Psoas muscle (tissue), 8 donors: ENCODE results near the gene ITPA. TPM values are rescaled to one million over a fixed set of nuclear protein-coding genes. Genes with fewer than 3 reads are reported as not detected.

Experiments used
- ATAC-seq, 4 donors: fragments of 200-7000 bp; cut with Tn5 transposase; one replicate each; pipeline ENCODE4 v1.9.1; 2020; ENCODE audit warnings: moderate library complexity in 3 of 4, mild to moderate bottlenecking in 2 of 4
- DNase-seq, 2 donors: peaks; one replicate each; pipeline ENCODE4 v3.0.0-alpha.2; 2020
- H3K27ac ChIP-seq: fragments of 200-600 bp; one replicate; pipeline ENCODE4 v1.8.0; 2022
- H3K27me3 ChIP-seq, 3 donors: fragments of 200-600 bp in 1 of 3; one replicate each; pipeline versions ENCODE4 v1.6.1 to v1.8.0; 2013 to 2022; ENCODE audit warnings: low read length in 2 of 3, mild to moderate bottlenecking in 2 of 3, moderate library complexity in 1 of 3; ENCODE audit not compliant: insufficient read depth in 3 of 3
- H3K36me3 ChIP-seq, 2 donors: fragments of 200-600 bp in 1 of 2; one replicate each; pipeline versions ENCODE4 v1.6.1 to v1.8.0; 2013 to 2022; ENCODE audit warnings: low read depth in 1 of 2, mild to moderate bottlenecking in 1 of 2, moderate library complexity in 1 of 2; ENCODE audit not compliant: insufficient read depth in 1 of 2
- H3K4me1 ChIP-seq: fragments of 200-600 bp; one replicate; pipeline ENCODE4 v1.8.0; 2022
- H3K4me3 ChIP-seq: fragments of 200-600 bp; one replicate; pipeline ENCODE4 v1.8.0; 2022; ENCODE audit warnings: mild to moderate bottlenecking
- H3K9me3 ChIP-seq: fragments of 200-600 bp; one replicate; pipeline ENCODE4 v1.8.0; 2022
- WGBS, 3 donors: extraction: QIAGEN DNeasy Blood & Tissue Kit; methylation state at CpG; one replicate each; pipeline versions ENCODE4 v1.1.6 to v1.1.7; 2013; 5-methylcytosine and 5-hydroxymethylcytosine counted together
- intact Hi-C, 2 donors: fragments of 100-400 bp; cut with DNase I; formaldehyde crosslinking; loops; one replicate each; pipeline versions ENCODE4 v1.11.0 to v1.14.2; 2022
- polyA plus RNA-seq, 3 donors: library from polyadenylated mRNA; stranded (reverse); fragments of 200-250 nt; gene quantifications; one replicate each; pipeline ENCODE4 v1.2.3, GENCODE V29; 2013
- total RNA-seq, 4 donors: library from RNA; stranded (reverse); fragmentation: NEBNext Ultra II Directional in 2 of 4; extraction: Animal tissue kit (Norgen Biotek cat#: 25700) in 2 of 4; gene quantifications; one replicate each; pipeline versions ENCODE4 v1.2.1 to v1.2.4, GENCODE V29; 2021 to 2023
- TF ChIP-seq, protein P1 (sequence below): fragments of 200-600 bp; IDR thresholded peaks from one replicate; pipeline ENCODE4 v1.8.0; 2022; ENCODE audit warnings: antibody characterized with exemption
- donor health status: healthy with polysubstance abuse.
- donor health status: DM: no; HTN: no; CAD: no; lungs with moderate emphysema.
- donor health status: Bipolar disorder and iron deficiency.
- donor health status: healthy.
- donor health status: DM: yes; HTN: yes; CAD: no.
- donor health status: DM: no; HTN: no; CAD: no.
- donor health status: DM: no; HTN: no; CAD: no.
- donor health status: DM: yes; HTN: yes; CAD: no.

ITPA gene
- total and polyA plus RNA-seq, 7 donors: 19.6 to 83.9 (median 26.0) TPM

DNA sequence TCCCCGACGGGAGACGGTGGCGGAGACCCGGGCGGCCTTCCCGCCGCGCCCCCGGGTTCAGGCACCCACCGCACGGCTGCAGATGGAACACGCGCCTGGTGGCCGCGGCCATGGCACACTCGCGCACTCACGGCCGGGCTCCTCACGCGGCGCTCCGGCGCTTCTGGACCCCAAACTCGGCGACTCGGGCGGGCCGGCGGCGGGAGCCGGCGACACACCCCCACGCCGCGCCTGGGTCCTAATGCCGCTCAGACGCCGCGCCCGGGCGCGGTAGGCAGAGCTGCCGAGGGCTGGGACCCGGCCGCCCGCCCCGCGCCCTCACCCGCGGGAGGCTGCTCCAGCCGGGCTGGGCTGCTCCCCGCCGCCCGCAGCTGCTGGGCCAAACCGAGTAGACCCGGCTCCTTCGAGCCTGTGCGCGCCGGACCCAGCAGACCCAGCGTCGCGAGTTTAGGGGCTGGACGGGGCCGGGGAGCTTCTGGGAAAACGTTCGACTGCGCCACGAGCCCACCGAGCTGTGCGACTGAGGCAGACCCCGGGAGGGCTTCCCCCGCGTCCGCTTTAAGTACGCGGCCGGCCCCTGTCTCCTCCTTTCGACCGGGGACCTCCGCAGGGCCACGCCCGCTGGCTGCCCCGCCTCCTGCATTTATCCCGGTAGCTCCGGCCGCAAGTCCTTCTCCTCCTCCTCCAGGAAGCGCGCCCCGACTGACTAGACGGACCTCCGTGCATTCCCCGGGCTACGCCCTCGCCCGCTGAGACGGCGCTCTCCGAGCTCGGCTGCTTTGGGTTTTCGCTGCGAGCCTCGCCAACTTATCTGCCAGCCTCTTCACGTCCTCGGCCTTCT is 29.9 kb downstream of the ITPA start, which contains the start of gene SLC4A11:
Gene SLC4A11 (minus strand): TSS at position 165 of the 841 bp plus-strand sequence. CDS start 53 bp downstream, at position 112.
- 0 to 1% (median 0%) methylated on average over 72 to 107 of the region's 107 CpGs for WGBS, 3 donors
- peak within 1 kb of the TSS; percentile 84 for H3K4me3 ChIP-seq
- DNase-seq (peak; percentile 72), ATAC-seq (peak; percentile 53 to 70 (median 61))
- intact Hi-C loops: no loop called here
- H3K36me3 ChIP-seq: no peaks in the 10 kb centered on the region
- H3K27me3 ChIP-seq: peaks cover 0 to 44% (median 28%) of the 10 kb centered on the region in 3 donors
- H3K4me1 ChIP-seq: peaks cover 6% of the 10 kb centered on the region
- TF ChIP-seq, protein P1, sequence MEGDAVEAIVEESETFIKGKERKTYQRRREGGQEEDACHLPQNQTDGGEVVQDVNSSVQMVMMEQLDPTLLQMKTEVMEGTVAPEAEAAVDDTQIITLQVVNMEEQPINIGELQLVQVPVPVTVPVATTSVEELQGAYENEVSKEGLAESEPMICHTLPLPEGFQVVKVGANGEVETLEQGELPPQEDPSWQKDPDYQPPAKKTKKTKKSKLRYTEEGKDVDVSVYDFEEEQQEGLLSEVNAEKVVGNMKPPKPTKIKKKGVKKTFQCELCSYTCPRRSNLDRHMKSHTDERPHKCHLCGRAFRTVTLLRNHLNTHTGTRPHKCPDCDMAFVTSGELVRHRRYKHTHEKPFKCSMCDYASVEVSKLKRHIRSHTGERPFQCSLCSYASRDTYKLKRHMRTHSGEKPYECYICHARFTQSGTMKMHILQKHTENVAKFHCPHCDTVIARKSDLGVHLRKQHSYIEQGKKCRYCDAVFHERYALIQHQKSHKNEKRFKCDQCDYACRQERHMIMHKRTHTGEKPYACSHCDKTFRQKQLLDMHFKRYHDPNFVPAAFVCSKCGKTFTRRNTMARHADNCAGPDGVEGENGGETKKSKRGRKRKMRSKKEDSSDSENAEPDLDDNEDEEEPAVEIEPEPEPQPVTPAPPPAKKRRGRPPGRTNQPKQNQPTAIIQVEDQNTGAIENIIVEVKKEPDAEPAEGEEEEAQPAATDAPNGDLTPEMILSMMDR: no peak
- no peaks in the 10 kb centered on the region for H3K9me3 ChIP-seq
- H3K27ac ChIP-seq: no peak within 1 kb of the TSS

DNA sequence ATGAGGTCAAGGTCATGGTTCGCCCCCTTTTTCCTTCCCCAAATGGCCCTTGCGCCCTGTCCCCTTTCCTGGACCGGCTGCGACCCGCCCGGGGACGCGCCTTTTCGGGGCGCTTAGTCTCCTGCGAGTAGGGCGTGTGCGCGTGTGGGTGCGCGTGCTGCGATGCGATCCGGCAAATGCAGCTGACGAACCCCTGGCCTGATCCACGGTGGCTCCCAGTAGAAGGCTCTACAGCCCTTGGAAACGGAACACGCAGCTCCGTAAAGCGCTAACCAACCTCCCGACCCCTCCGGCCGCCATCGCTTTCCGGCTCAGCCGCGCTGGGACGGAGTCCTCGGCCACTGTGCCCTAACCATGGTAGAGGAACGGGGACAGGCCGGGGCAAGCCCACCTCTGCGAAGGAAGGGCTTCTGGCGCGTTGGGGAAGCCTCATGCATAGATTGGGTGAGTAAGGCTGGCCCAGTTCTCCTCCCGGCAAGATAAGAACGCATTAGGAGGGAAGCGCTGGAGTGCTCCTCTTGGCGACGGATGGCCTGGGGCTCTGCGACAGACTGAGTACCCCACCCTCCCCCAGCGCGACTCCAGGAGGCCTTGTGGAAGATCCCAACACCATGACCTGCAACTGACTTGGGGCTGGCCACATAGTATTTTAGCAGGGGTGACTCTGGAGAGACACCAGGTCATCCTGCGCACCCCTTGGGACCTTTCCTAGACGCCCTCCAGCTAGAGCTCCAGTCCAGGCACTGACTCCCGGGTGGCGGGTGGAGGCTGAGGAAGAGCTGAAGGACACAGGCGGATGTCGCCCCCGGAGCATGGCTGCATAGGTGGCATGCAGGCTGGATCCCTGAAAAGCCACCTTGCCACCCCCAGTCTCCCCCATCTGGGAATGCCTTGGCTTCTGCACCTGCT is 30.8 kb downstream of the ITPA start:
- H3K27me3 ChIP-seq: peaks cover 0 to 44% (median 28%) of the 10 kb centered on the region in 3 donors

DNA sequence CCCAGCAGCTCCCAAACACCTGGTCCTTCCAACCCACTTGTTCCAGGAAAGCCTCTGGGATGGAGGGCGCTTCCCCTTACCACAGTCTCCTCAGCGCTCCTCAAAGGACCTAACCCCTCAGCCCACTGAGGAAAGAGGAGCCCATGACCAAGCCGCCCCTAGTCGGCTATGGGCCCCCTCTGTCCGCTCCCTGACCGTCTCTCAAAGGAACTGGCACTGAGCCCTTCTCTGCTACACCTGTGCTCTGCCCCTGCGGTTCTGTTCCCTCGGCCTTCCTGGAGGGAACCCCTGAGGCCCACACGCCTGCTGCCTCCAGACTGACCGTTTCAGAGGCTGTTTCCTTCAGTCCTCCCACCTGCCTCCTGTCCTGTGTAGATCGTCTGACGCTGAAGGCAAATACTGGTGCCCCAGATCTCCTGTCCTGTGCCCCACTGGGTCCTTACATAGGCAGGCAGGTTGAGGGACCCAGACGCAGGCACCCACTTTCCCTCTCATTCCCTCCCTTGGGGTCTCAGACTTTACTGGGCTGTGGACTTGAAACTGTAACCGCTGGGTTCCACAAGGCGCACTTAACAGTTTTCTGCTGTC is 31.6 kb downstream of the ITPA start:
- H3K4me3 ChIP-seq: no peak overlapping the region

More for the DNA sequence above, 30.8 kb downstream of the ITPA start:
- intact Hi-C loops: no loop called here
- Histone ChIP-seq H3K9me3 (no peaks in the 10 kb centered on the region), H3K4me1 (peaks cover 6% of the 10 kb centered on the region), H3K36me3 (no peaks in the 10 kb centered on the region), H3K4me3 (peak overlapping the region; percentile 84), H3K27ac (no peak overlapping the region)
- DNase-seq: no peak
- 17 to 20% (median 18%) methylated on average over 53 to 54 of the region's 54 CpGs for WGBS, 3 donors
- ATAC-seq: peak in 1 of 4 donors; percentile 8
- TF ChIP-seq, protein P1: no peak

DNA sequence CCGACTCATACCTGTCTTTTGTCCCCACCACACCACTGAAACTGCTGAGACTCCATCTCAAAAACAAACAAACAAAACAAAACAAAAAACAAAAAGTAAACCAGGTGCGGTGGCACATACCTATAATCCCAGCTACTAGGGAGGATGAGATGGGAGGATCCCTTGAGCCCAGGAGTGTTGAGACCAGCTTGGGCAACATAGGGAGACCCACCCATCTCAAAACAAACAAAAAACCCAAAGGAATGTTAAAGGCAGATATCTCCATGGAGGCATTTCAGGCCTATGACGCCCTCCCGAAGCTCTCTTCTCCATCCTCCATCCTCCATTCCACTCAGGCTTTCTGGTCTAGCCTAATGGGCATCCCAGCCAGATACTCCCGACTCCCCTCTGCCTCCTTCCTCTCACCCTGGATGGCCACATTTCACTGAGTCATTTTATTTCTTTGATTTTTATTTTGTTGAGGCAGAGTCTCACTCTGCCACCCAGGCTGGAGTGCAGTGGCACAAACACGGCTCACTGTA is 32.9 kb downstream of the ITPA start:
- TF ChIP-seq, protein P1: no peak
- peaks cover 0 to 38% (median 26%) of the 10 kb centered on the region in 3 donors for H3K27me3 ChIP-seq
- H3K4me3 ChIP-seq: no peak overlapping the region
- no peaks in the 10 kb centered on the region for H3K9me3 ChIP-seq
- peaks cover 6% of the 10 kb centered on the region for H3K4me1 ChIP-seq
- ATAC-seq (no peak), DNase-seq (no peak)
- intact Hi-C loops: no loop called here
- no peaks in the 10 kb centered on the region for H3K36me3 ChIP-seq
- 60 to 66% (median 65%) methylated on average over 6 of the region's 6 CpGs for WGBS, 3 donors
- no peak overlapping the region for H3K27ac ChIP-seq

More for the DNA sequence above, 31.6 kb downstream of the ITPA start:
- Histone ChIP-seq H3K9me3 (no peaks in the 10 kb centered on the region), H3K36me3 (no peaks in the 10 kb centered on the region), H3K27me3 (peaks cover 0 to 44% (median 28%) of the 10 kb centered on the region in 3 donors), H3K4me1 (peaks cover 6% of the 10 kb centered on the region), H3K27ac (no peak overlapping the region)
- TF ChIP-seq, protein P1: no peak
- 80 to 87% (median 82%) methylated on average over 15 of the region's 15 CpGs for WGBS, 3 donors
- ATAC-seq (no peak), DNase-seq (no peak)
- intact Hi-C loops: no loop called here
